ENCODE data around the gene KSR1. TPM values are rescaled to one million over a fixed set of nuclear protein-coding genes. Genes with fewer than 3 reads are reported as not detected.

KSR1 gene
- total and polyA plus RNA-seq, 2 donors (not counting 1 experiment from before 2014, with no cell fraction given) = 5.3 to 10.1 TPM

GRCh38 chr17:27521281-27522027 is 65.2 kb downstream of the KSR1 start:
- H3K4me2 ChIP-seq (ENCODE audit: extremely low read depth, insufficient read depth, low read length) = no peak overlapping the region
- no peaks in the 10 kb centered on the region for H3K9me3 ChIP-seq (ENCODE audit: control insufficient read depth, insufficient read depth, low read depth, low read length)
- H3K27me3 ChIP-seq (ENCODE audit: control insufficient read depth, insufficient read depth, low read length) = no peaks in the 10 kb centered on the region
- H2AFZ ChIP-seq (ENCODE audit: low read length) = no peak overlapping the region
- no peak overlapping the region for H3K4me3 ChIP-seq (replicated peaks in 1 of 4; ENCODE audit: control extremely low read depth in 1 of 4, insufficient read depth in 1 of 4, low read depth in 3 of 4, low read length in 4 of 4)
- H3K9ac ChIP-seq (ENCODE audit: insufficient read depth, low read length) = no peak overlapping the region
- H4K20me1 ChIP-seq (ENCODE audit: control insufficient read depth, extremely low read depth, insufficient read depth, low read length) = no peaks in the 10 kb centered on the region
- H3K27ac ChIP-seq (ENCODE audit: insufficient read depth, low read length) = no peak overlapping the region
- H3K4me1 ChIP-seq (ENCODE audit: control insufficient read depth, extremely low read depth, insufficient read depth, low read length) = no peaks in the 10 kb centered on the region
- H3K36me3 ChIP-seq (ENCODE audit: control insufficient read depth, insufficient read depth, low read length) = no peaks in the 10 kb centered on the region
- no peaks in the 10 kb centered on the region for H3K79me2 ChIP-seq (ENCODE audit: control insufficient read depth, insufficient read depth, low read length)
- no peak for TF ChIP-seq EZH2 (IDR thresholded peaks at IDR 0.05; ENCODE audit: low read length, missing control alignments)
- no peak for TF ChIP-seq CTCF (conservative IDR thresholded peaks at IDR 0.05 in 1 of 2, IDR thresholded peaks at IDR 0.05 in 1 of 2; ENCODE audit: low read depth in 1 of 2, low read length in 2 of 2)
- no peak for DNase-seq (ENCODE audit: low read depth in 2 of 2)

- Histone ChIP-seq H2AFZ (ENCODE audit: low read length) (no peak overlapping the region), H3K27ac (ENCODE audit: insufficient read depth, low read length) (no peak overlapping the region), H3K36me3 (ENCODE audit: control insufficient read depth, insufficient read depth, low read length) (no peaks in the 10 kb centered on the region), H3K4me1 (ENCODE audit: control insufficient read depth, extremely low read depth, insufficient read depth, low read length) (no peaks in the 10 kb centered on the region), H3K9ac (ENCODE audit: insufficient read depth, low read length) (no peak overlapping the region), H3K27me3 (ENCODE audit: control insufficient read depth, insufficient read depth, low read length) (no peaks in the 10 kb centered on the region), H3K9me3 (ENCODE audit: control insufficient read depth, insufficient read depth, low read depth, low read length) (no peaks in the 10 kb centered on the region), H3K79me2 (ENCODE audit: control insufficient read depth, insufficient read depth, low read length) (no peaks in the 10 kb centered on the region), H3K4me3 (replicated peaks in 1 of 4; ENCODE audit: control extremely low read depth in 1 of 4, insufficient read depth in 1 of 4, low read depth in 3 of 4, low read length in 4 of 4) (no peak overlapping the region), H3K4me2 (ENCODE audit: extremely low read depth, insufficient read depth, low read length) (no peak overlapping the region), H4K20me1 (ENCODE audit: control insufficient read depth, extremely low read depth, insufficient read depth, low read length) (no peaks in the 10 kb centered on the region)
- DNase-seq (ENCODE audit: low read depth in 2 of 2) = no peak
- TF ChIP-seq EZH2 (IDR thresholded peaks at IDR 0.05; ENCODE audit: low read length, missing control alignments) (no peak), CTCF (conservative IDR thresholded peaks at IDR 0.05 in 1 of 2, IDR thresholded peaks at IDR 0.05 in 1 of 2; ENCODE audit: low read depth in 1 of 2, low read length in 2 of 2) (no peak)
Observed at GRCh38 chr17:27522028-27522635, 65.9 kb downstream of the KSR1 start.

- Histone ChIP-seq H2AFZ (ENCODE audit: low read length) (no peak overlapping the region), H3K9me3 (ENCODE audit: control insufficient read depth, insufficient read depth, low read depth, low read length) (no peaks in the 10 kb centered on the region), H3K79me2 (ENCODE audit: control insufficient read depth, insufficient read depth, low read length) (no peaks in the 10 kb centered on the region), H3K27me3 (ENCODE audit: control insufficient read depth, insufficient read depth, low read length) (no peaks in the 10 kb centered on the region), H3K27ac (ENCODE audit: insufficient read depth, low read length) (no peak overlapping the region), H3K4me3 (replicated peaks in 1 of 4; ENCODE audit: control extremely low read depth in 1 of 4, insufficient read depth in 1 of 4, low read depth in 3 of 4, low read length in 4 of 4) (no peak overlapping the region), H3K4me1 (ENCODE audit: control insufficient read depth, extremely low read depth, insufficient read depth, low read length) (no peaks in the 10 kb centered on the region), H3K4me2 (ENCODE audit: extremely low read depth, insufficient read depth, low read length) (no peak overlapping the region), H4K20me1 (ENCODE audit: control insufficient read depth, extremely low read depth, insufficient read depth, low read length) (no peaks in the 10 kb centered on the region), H3K9ac (ENCODE audit: insufficient read depth, low read length) (no peak overlapping the region), H3K36me3 (ENCODE audit: control insufficient read depth, insufficient read depth, low read length) (no peaks in the 10 kb centered on the region)
- DNase-seq (ENCODE audit: low read depth in 2 of 2) = no peak
- TF ChIP-seq EZH2 (IDR thresholded peaks at IDR 0.05; ENCODE audit: low read length, missing control alignments) = no peak
- TF ChIP-seq CTCF (conservative IDR thresholded peaks at IDR 0.05 in 1 of 2, IDR thresholded peaks at IDR 0.05 in 1 of 2; ENCODE audit: low read depth in 1 of 2, low read length in 2 of 2) = no peak
Observed at GRCh38 chr17:27523712-27524111, 67.5 kb downstream of the KSR1 start.
